Keratinocyte (primary cell): ENCODE results near the gene VPS8. TPM values are rescaled to one million over a fixed set of nuclear protein-coding genes. Genes with fewer than 3 reads are reported as not detected.

Experiments
- DNase-seq: peaks from one replicate; pipeline ENCODE4 v3.0.0-alpha.2; 2011; ENCODE audit warnings: low read depth, missing footprints, low spot score
- FAIRE-seq: peaks from 2 replicates; lab custom pipeline; 2011; peaks lifted over from hg19 to GRCh38; lab: Jason Lieb, UNC
- H2AFZ ChIP-seq: 2 replicates; pipeline ENCODE4 v1.6.0; 2012; ENCODE audit warnings: low read length, control low read depth, inconsistent platforms; ENCODE audit not compliant: control insufficient read depth
- H3K27ac ChIP-seq: 2 replicates; pipeline ENCODE4 v1.5.1; 2011; ENCODE audit warnings: low read length; ENCODE audit not compliant: control insufficient read depth, insufficient read depth
- H3K27me3 ChIP-seq: 3 replicates; pipeline ENCODE4 v1.6.0; 2011; ENCODE audit warnings: low read length; ENCODE audit not compliant: control insufficient read depth, insufficient read depth; ENCODE audit errors: extremely low read depth
- H3K36me3 ChIP-seq, 2 experiments: 2 replicates in 1 of 2; 3 replicates in 1 of 2; pipeline ENCODE4 v1.5.1; 2011; ENCODE audit warnings: low read length in 2 of 2, mild to moderate bottlenecking in 1 of 2; ENCODE audit not compliant: control insufficient read depth in 2 of 2, insufficient read depth in 2 of 2; ENCODE audit errors: extremely low read depth in 1 of 2
- H3K4me1 ChIP-seq: 3 replicates; pipeline ENCODE4 v1.5.1; 2011; ENCODE audit warnings: low read length; ENCODE audit not compliant: control insufficient read depth, insufficient read depth; ENCODE audit errors: extremely low read depth
- H3K4me2 ChIP-seq: 3 replicates; pipeline ENCODE4 v1.6.0; 2011; ENCODE audit warnings: low read depth, low read length; ENCODE audit not compliant: control insufficient read depth, insufficient read depth; ENCODE audit errors: extremely low read depth
- H3K4me3 ChIP-seq, 3 experiments: fragments of 200-600 bp in 1 of 3; sonication (generic) in 1 of 3; 2 replicates in 2 of 3; 3 replicates in 1 of 3; pipeline ENCODE4 v1.5.1; 2011 to 2016; ENCODE audit warnings: low read length in 3 of 3, mild to moderate bottlenecking in 3 of 3, control low read depth in 2 of 3, inconsistent platforms in 1 of 3, low read depth in 1 of 3, mixed read lengths in 1 of 3, mixed run types in 1 of 3, moderate library complexity in 1 of 3; ENCODE audit not compliant: control insufficient read depth in 2 of 3, insufficient read depth in 2 of 3; ENCODE audit errors: extremely low read depth in 1 of 3
- H3K79me2 ChIP-seq: 2 replicates; pipeline ENCODE4 v1.6.0; 2012; ENCODE audit warnings: low read length; ENCODE audit not compliant: control insufficient read depth, insufficient read depth
- H3K9ac ChIP-seq: 3 replicates; pipeline ENCODE4 v1.6.0; 2011; ENCODE audit warnings: low read length; ENCODE audit not compliant: control insufficient read depth, insufficient read depth; ENCODE audit errors: extremely low read depth
- H3K9me1 ChIP-seq: 3 replicates; pipeline ENCODE4 v1.6.0; 2011; ENCODE audit warnings: low read length; ENCODE audit not compliant: control insufficient read depth, insufficient read depth; ENCODE audit errors: extremely low read depth
- H3K9me3 ChIP-seq: 2 replicates; pipeline ENCODE4 v1.5.1; 2012; ENCODE audit warnings: low read depth, low read length; ENCODE audit not compliant: control insufficient read depth
- H4K20me1 ChIP-seq: 3 replicates; pipeline ENCODE4 v1.6.0; 2011; ENCODE audit warnings: low read length; ENCODE audit not compliant: control insufficient read depth, insufficient read depth; ENCODE audit errors: extremely low read depth
- CTCF ChIP-seq, 3 experiments: IDR thresholded peaks in 1 of 3; conservative IDR thresholded peaks in 1 of 3; optimal IDR thresholded peaks in 1 of 3; 2 replicates in 2 of 3; 3 replicates in 1 of 3; pipeline versions ENCODE3 to v1.5.1; 2011; ENCODE audit warnings: low read length in 3 of 3, mild to moderate bottlenecking in 3 of 3, moderate library complexity in 2 of 3, control low read depth in 1 of 3, inconsistent platforms in 1 of 3; ENCODE audit not compliant: insufficient read depth in 2 of 3; ENCODE audit errors: extremely low read depth in 1 of 3
- EZH2 ChIP-seq: IDR thresholded peaks from one replicate; pipeline ENCODE4 v1.6.1; 2012; ENCODE audit warnings: inconsistent platforms, mild to moderate bottlenecking, low read length, moderate library complexity
- dilution Hi-C: fragments of 300-500 bp; cut with MboI; formaldehyde crosslinking; loops from one replicate; pipeline ENCODE4 v1.7.0; 2020; ENCODE audit warnings: low sequenced_read_pairs; ENCODE audit not compliant: extremely low pct_ligation_motif_present
- polyA plus RNA-seq, 5 experiments: library from polyadenylated mRNA; depleted of rRNA in 3 of 5; stranded (reverse) in 3 of 5; stranded (forward) in 1 of 5; unstranded in 1 of 5; fragments of >200 nt; gene quantifications; 1 replicate in 1 of 5; 2 replicates in 3 of 5; 3 replicates in 1 of 5; pipeline versions ENCODE4 v1.2.1 to v1.2.3, GENCODE V29; 2011 to 2012; ENCODE audit warnings: missing spikeins in 2 of 5, low read depth in 1 of 5, low replicate concordance in 1 of 5

The VPS8 gene
- polyA plus RNA-seq, 1 donor (not counting 4 experiments of a cell fraction or from before 2014, with no cell fraction given), result 28.4 TPM

- Histone ChIP-seq H3K36me3 (no peaks in the 10 kb centered on the region), H3K9me3 (no peaks in the 10 kb centered on the region), H3K9me1 (no peaks in the 10 kb centered on the region), H3K27ac (no peak overlapping the region), H3K9ac (no peak overlapping the region), H4K20me1 (no peaks in the 10 kb centered on the region), H3K27me3 (no peaks in the 10 kb centered on the region), H3K79me2 (no peaks in the 10 kb centered on the region), H2AFZ (no peak overlapping the region), H3K4me3 (no peak overlapping the region), H3K4me1 (no peaks in the 10 kb centered on the region), H3K4me2 (no peak overlapping the region)
- dilution Hi-C loops, result no loop called here
- TF ChIP-seq CTCF (optimal IDR thresholded peaks at IDR 0.05 in 1 of 3, IDR thresholded peaks at IDR 0.05 in 1 of 3, conservative IDR thresholded peaks at IDR 0.05 in 1 of 3; ENCODE audit: extremely low read depth in 1 of 3, insufficient read depth in 2 of 3, low read length in 3 of 3) (no peak), EZH2 (no peak)
- DNase-seq (no peak), FAIRE-seq (no peak)
Measured at GRCh38 chr3:185082149-185082548, 270.2 kb downstream of the VPS8 start.

GRCh38 chr3:185082829-185083228 is 270.9 kb downstream of the VPS8 start:
- no peak for TF ChIP-seq CTCF (optimal IDR thresholded peaks at IDR 0.05 in 1 of 3, IDR thresholded peaks at IDR 0.05 in 1 of 3, conservative IDR thresholded peaks at IDR 0.05 in 1 of 3; ENCODE audit: extremely low read depth in 1 of 3, insufficient read depth in 2 of 3, low read length in 3 of 3)
- TF ChIP-seq EZH2, result no peak
- no peaks in the 10 kb centered on the region for H3K9me1 ChIP-seq
- no peak overlapping the region for H3K4me2 ChIP-seq
- dilution Hi-C loops, result no loop called here
- H4K20me1 ChIP-seq, result no peaks in the 10 kb centered on the region
- H2AFZ ChIP-seq, result no peak overlapping the region
- H3K27me3 ChIP-seq, result no peaks in the 10 kb centered on the region
- no peak for DNase-seq
- FAIRE-seq, result no peak
- no peaks in the 10 kb centered on the region for H3K9me3 ChIP-seq
- no peak overlapping the region for H3K4me3 ChIP-seq
- no peak overlapping the region for H3K9ac ChIP-seq
- no peaks in the 10 kb centered on the region for H3K4me1 ChIP-seq
- H3K27ac ChIP-seq, result no peak overlapping the region
- no peaks in the 10 kb centered on the region for H3K36me3 ChIP-seq
- H3K79me2 ChIP-seq, result no peaks in the 10 kb centered on the region
